NOMO-1 treated with DMSO at 0.1 percent for 48 hours (cell line): ENCODE results near the gene SNED1.
A peak's percentile ranks its signal among the peaks of the same experiment; 100 is the strongest.
"Not testable (repeated sequence)": the region's sequence is repeated elsewhere in the genome, so short reads cannot be mapped to it uniquely, and the experiment has no call there.

ENCODE experiments used
- DNase-seq: peaks from one replicate; lab custom pipeline; 2025; ENCODE audit not compliant: unreplicated experiment; lab: John Stamatoyannopoulos, UW

Gene SNED1

DNA sequence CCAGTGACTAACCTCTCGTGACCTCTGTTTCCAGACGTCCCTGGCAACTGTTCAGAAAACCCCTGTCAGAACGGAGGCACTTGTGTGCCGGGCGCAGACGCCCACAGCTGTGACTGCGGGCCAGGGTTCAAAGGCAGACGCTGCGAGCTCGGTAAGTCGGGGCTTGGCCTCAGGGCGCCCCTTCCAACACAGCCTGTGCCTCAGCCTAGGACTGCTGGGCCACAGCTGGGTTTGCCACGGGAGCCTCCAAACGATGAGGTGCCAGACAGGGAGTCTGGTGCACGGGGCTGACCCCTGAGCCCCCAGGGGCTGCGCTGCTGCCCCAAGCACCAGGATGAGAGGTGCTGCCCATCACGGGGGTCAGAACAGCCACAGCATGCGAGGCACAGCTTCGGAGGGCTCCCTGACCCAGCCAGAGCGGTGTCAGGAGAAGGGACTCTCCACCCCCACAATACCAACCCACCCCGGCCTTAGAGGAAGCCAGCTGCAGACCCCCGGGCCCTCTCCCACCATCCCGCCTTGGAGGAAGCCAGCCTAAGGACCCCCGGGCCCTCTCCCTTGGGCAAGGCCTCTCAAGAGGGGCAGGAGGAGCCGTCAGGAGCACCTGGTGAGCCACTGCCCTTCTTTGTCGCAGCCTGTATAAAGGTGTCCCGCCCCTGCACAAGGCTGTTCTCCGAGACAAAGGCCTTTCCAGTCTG lies 83.4 kb downstream of the SNED1 start:
- no peak for DNase-seq

DNA sequence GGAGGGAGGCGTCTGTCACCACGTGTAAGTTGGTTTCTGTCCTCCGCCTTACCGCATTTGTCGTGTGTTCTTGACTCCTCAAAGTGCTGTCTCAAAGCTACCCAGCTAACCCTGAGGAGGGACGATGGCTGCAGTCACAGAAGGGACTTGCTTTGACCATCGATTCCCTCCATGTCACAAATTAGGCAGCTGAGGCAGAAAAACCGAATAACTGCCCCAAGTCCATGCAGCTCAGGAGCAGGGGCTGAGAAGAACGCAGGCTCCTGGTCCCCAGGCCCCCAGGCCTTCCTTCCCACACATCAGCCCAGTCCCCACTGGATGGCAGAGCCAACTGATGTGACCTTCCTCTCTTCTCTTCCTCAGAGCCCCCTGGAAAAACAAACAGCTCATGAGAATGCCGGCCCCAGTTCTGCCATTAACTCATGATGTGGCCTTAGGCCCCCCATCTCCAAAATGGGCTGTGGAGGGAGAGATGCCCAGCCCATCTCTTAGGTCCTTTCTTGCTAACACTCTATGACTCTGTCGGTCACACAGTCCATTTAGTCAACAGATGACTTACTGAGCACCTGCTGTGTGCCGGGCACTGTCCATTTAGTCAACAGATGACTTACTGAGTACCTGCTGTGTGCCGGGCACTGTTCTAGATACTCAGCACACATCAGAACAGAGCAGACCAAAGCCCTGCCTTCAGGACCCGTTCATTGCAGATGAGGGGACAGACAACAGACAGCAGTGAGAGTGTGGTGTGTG lies 84.1 kb downstream of the SNED1 start:
- no peak for DNase-seq

DNA sequence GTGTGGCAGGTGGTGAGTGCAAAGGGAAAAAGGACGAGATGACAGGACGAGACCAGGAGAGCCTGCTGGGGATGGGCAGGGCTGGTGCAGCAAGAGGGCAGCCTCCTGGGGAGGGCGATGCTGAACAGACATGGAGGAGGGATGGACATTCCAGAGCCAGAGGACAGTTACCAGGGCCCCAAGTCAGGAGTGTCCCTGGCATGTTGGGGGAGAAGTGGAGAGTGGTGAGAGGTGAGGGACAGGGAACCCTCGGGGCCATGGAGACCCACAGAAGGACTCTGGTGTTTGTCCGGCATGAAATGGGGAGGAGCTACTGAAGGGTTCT lies 84.6 kb downstream of the SNED1 start:
- DNase-seq = no peak

DNA sequence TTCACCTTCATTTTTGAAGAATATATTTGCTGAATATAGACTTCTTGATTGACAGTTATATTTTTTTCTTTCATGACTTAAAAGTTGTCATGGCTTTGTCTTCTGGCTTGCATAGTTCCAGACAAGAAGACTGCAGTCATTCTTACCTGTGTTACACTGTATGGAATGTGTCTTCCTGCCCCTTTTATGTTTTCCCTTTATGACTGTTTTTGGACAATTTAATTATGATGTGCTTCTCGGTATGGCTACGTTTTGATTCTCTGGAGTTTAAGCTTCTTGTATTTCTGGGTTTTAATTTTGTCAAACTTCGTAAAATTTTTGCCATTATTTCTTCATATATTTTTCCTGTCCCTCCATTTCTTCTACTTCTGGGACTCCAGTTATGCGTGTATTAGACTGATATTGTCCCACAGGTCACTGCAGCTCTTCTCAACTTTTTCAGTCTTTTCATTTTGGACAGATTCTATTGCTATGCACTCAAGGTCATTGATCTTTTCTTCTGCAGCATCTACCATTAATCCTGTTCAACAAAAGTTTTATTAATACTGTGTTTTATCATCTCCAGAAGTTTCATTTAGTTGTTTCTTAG lies 86.5 kb downstream of the SNED1 start:
- DNase-seq = no peak

DNA sequence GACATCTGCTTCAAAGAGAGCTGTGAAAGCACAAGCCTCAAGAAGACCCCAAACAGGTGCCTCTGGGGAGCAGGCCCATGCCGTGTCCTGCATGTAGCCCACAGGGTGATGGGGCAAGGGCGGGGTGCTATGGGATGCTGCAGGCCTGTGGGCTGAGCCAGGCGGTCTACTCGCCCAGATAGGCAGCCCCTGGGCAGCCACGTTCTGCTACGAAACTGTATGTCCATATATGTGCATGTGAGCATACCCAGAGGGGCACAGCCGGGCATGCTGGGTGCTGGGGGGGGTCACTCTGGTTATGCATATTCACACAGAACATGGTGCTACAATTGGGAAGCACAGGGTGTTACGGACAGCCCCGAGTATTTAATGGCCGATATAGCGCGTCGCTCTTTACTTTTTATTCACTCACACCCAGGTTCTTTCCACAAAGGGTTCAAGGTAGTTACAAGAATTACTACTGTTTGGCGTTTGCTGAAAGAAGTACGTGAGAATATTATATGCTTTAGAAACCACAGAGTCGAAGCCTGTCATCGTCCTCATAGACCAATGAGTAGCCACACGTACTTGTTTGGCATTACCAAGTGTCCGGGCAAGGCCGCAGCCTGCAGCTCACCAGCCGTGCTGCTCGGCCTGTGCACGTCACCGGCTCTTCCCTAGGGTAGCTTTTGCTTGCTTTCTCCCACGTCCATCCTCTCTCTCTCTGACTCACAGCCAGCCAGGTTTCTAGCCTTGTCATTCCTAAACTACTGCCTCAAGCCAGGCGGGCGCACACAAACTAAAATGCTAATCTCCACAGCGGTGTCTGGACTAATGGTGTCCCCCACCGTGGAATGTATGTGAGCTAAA lies 89.2 kb downstream of the SNED1 start:
- DNase-seq = no peak

DNA sequence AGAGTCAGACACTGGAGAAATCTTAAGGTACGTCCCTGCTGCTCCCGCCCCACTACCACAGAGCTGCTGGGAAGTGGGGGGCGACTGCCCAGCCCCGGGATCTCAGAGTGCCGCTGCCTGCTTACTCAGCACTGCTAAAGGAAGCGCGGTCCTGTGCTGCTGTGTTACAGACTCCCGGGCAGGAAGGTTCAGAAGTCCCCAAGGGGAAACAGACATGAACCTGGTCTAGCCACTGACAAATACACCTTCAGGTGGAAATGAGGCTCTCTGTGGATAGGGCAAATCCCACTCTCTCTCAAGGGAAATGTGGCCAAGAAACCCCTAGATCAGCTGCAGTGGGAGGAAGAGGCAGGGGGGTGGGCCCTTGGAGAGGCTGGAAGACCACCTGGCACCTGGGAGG lies 90.0 kb downstream of the SNED1 start:
- no peak for DNase-seq

DNA sequence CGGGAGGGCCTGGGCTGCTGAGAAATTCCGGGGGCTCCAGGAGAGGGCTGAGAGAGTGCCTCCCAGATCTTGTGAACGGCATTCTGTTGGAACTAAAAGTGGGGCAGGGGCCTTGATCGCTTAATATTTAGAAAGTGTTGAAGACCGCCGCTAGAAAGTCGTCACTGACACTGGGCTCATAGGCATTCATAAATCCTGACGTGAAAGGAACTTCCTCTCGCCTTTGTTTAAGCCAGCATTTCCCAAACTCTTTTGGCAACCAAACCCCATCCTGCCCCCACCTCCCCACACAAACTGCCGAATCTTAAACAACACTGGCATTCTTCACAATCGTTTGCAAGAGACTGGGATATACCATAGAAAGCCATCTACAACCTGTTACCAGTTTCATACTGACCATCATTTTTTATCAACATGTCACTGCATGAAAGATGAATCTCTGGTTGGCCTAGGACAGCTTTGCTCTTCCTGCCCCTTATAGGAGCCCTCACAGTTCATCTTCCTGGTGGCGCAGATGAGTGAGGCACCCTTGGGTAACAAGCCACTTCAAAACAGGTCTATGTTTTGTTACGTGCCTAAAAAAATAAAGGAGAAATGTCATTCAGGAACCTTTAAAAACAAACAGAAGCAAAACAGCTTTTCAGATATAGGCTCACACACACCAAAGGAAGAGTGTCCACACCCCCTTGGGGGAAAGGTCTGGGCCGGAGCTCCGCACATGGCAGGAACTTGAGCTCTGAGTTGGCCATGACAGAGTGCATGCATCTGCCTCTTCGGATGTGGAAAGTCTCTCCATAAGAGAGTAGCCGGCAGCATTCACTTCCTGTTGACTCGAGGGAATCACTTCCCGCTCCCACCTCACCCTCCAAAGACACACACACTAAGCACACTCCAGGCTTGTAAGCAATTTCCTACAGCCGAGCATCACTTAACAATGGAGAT lies 90.6 kb downstream of the SNED1 start:
- no peak for DNase-seq

DNA sequence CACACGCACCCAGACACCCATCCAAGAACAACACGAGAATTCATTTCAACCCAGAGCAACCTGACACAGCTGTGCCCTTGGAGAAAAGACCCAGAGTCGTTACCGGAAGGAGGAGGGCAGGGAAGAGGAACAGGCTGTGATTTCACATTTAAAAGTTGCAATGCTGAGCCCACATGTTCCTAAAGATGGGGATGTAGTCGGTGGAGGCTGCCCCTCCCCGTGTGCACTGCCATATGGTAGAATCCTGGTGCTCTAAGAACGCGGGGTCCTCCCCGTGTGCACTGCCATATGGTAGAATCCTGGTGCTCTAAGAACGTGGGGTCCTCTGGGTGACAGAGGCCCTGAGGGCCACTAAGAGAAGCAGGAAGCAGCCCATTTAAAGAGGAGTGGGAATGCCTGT lies 92.8 kb downstream of the SNED1 start:
- DNase-seq = no peak

DNA sequence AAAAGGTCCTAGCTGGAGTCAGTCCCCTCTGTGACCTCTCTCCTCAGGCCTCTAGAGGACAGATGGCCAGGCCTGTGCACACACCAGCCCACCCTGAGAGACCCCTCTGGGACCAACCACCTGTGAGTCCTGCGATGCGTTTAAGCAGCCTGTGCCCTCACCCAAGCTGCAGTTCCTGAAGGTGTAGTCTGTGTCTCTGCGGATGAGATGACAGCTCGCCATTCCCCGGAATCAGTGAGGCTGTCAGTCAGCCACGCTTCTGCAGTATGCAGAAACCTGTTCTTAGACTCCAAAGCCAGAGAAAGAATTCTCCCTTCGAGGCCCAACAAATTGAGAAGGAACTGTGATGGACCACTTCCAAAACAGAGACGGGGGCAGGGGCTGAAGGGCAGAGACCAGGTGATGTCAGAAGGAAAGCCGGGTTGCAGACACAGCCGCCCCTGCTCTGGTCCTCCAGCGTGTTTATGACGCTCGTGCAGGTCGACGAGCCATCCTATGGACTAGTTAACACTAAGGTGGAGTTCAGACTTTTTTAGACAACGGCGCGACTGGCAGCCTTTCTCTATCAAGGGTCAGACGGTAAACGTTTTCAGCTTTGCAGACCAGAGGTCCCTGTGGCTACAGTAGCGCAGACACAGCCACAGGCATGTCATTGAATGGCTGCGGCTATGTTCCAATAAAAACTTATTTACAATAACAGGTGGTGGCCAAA lies 93.5 kb downstream of the SNED1 start:
- no peak for DNase-seq

DNA sequence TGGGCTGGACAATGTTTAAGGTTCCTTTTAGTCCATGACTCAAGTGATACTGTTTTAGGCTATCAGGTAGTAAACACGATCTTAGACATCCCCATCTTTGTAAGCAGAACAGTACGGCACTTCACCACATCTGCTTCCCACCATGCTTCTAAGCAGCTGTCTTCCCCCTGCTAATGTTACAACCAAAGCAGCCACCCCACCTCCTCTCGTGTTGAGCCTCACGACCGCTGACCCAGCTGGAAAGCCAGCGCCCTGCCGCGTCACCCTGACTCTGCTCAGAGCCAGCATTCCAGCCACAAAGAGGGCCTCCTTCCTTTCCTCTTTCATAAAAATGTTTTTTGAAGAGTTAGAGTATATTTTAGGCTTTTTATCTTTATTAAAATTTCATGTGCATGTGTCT lies 94.3 kb downstream of the SNED1 start:
- DNase-seq = no peak

DNA sequence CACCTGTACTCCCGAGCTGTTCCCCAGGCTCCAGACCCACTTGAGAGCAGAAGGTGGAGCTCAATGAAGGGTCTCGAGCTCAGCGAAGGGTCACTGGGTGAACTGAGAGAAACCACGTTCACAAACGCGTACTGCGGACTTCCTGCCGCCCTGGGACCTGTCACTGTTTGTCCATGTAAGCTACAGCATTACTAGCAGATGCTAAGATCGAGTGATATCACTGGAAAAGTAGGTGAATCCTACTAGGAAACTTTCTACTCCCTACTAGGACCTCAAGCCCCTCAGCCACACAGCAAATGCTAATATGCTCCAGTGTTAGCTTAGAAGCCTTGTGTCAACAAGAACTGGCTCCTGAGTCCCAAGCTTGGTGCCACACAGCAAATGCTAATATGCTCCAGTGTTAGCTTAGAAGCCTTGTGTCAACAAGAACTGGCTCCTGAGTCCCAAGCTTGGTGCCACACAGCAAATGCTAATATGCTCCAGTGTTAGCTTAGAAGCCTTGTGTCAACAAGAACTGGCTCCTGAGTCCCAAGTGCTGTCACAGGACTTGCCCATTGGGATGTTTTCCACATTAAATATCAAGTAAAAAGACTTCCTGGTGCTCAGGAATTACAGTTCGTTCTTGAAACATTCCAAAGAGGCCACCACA lies 94.8 kb downstream of the SNED1 start:
- not testable (repeated sequence) for DNase-seq

DNA sequence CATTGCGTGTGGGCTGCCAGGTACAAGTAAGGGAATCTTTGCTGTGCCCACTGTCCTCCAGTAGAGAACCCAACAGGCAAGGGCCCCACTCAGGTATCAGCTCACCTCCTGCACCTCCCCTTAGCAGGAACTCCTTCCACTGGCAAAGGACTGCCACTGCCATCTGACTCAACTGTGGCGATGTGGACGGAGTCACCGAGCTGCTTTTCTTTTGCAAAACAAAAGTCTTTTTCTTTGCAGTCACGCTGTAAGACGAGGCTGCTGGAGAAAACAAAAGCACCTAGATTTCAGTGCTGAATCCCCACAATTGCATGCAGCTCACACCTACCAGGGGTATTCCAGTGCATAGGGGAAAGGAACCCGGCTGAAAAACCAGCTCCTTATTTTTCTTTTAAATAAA lies 95.8 kb downstream of the SNED1 start:
- DNase-seq = no peak

DNA sequence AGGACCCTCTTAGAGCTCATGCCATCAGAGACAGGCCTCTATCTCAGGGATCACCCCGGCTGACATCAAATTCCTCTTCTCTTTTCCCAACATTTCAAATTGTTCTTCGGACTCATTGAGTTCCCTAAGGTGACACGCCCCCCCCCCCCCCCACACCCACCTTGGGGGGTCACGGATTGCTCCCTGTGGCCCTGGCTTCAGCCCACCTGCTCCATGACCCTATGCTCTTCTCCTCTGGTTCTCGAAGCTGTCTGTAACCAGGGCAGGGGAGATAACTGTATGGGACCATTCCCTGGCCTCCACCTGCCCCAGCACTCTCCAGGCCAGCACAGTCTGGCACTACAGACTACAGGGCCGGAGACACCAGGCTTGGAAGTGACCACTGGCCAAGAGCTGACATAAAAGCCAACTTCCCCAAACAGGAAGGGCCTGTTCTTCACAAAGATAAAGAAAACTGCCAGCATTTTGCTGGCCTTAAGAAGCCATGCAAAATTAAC lies 96.6 kb downstream of the SNED1 start:
- no peak for DNase-seq

DNA sequence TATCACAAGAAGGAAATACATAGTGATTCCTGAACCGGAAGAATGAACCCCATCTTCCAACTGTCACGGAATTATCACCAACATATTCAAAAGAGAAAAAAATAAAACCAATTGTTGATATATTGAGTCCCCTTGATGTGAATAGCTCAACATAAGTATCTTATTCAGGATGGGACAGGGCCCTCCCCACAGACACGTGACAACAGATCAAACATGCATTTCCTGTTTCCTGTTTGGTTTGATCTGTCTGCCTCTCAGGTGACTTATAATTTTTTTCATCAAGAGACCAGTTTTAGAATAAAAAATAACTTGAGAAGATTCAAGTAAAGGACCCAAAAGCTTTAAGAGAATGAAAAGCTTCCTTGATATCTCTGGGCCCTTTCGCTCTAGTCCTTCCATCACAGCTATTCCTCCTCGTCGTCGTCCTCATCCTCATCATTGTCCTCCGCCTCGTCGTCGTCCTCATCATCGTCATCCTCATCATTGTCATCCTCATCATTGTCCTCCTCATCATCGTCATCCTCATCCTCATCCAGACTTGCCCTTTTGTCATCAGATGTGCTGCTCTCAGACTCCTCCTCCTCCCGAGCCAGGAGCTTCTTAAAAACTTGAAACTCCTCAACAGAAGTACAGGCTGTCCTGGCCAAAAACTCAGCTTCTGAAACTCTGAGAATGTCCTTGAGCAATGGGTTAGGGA lies 97.3 kb downstream of the SNED1 start:
- DNase-seq = no peak

DNA sequence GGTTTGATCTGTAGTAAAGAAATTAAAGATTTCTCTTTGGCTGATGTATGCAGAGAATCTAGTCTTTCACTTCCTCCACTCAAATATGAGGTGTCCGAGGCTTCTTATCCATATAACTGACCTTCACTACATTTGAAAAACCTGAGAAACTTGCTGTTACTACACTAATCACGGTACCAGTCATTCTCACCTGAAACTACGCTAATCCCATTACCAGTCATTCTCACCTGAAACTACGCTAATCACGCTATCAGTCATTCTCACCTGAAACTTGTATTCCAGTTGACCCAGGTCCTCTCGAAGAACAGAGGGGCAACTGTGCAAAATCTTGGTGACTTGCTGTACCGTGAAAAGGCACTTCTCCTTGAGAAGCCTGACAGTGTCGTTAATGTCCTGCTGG lies 98.6 kb downstream of the SNED1 start:
- DNase-seq = no peak

DNA sequence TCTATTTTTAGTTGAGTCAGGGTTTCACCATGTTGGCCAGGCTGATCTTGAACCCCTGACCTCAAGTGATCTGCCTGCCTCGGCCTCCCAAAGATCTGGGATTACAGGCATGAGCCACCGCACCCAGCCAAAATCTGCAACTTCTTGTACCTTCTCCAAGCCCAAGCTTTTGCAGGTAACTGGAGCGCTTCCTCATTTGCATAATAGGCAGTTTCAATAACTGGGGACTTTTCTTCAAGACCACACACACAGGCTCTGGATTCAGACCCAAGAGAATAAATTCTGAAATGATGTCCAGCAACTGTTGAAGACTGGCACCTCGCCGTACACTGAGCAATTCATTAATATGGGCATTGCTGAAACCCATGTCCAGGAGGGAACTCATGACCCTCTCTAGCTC lies 100.8 kb downstream of the SNED1 start:
- no peak for DNase-seq

DNA sequence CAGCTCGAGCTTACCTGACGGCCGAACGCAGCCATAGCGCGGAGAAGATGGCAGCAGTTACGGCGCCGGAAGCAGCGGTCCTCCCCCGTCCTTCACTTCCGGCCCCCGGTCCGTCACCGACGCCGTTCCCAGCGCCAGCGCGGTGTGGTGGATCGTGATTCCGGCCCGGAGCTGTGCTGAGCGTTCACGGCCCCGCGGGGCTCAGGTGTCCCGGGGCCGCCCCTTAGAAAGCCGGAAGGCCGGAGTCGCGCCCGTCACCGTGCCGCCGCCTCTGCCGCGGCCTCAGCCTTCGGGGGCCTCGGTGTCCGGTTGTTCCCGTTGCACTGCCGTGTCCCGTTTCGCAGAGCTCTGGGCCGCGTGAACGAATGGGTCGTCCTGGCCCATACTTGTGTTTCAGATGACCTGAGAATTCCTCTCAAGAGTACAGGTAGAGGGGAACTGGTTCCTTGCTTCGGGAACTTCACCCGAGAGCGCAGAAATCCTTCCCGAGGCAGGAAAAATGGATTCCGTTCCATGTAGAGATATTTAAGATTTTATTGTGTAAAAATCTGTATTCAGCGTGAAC lies 103.9 kb downstream of the SNED1 start, which contains the start of gene MTERF4:
TSS of gene MTERF4 (minus strand) at position 49 of the 565 bp plus-strand sequence. CDS start at position 35, 14 bp downstream.
- peak; percentile 77 for DNase-seq

DNA sequence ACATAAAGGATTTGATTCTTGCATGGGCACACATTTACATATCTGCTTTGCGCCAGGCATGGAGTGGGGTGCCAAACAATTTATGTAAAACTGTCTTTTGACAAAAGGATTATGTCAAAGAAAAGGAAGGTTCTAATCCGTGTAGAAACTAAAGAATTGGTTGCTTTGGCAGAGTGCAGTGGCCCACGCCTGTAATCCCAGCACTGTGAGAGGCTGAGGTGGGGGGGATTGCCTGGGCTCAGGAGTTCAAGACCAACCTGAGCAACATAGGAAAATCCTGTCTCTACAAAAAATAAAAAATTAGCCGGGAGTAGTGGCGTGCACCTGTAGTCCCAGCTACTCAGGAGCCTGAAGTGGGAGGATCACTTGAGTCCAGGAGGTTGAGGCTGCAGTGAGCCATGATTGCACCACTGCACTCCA lies 104.8 kb downstream of the SNED1 start:
- no peak for DNase-seq
